ENCODE results near the gene NSMCE4A.

GRCh38 chr10:122021379-122021778 is 46.4 kb upstream of the NSMCE4A start:
- TF ChIP-seq EZH2 (IDR thresholded peaks at IDR 0.05; ENCODE audit: low read depth, low read length, severe bottlenecking): no peak
- TF ChIP-seq ATF2 (IDR thresholded peaks at IDR 0.05; ENCODE audit: low read length): no peak
- no peak for TF ChIP-seq POLR2A (IDR thresholded peaks at IDR 0.05; ENCODE audit: control extremely low read depth in 1 of 2, low read depth in 2 of 2, low read length in 2 of 2)
- TF ChIP-seq SAP30 (IDR thresholded peaks at IDR 0.05; ENCODE audit: insufficient read depth, insufficient replicate concordance, low read length): no peak
- no peak for TF ChIP-seq CTCF (IDR thresholded peaks at IDR 0.05; ENCODE audit: control extremely low read depth in 1 of 3, insufficient read depth in 1 of 3, low read depth in 1 of 3, low read length in 3 of 3)
- no peak for TF ChIP-seq CEBPB (IDR thresholded peaks at IDR 0.05; ENCODE audit: low read depth, low read length)
- TF ChIP-seq HDAC2 (IDR thresholded peaks at IDR 0.05; ENCODE audit: borderline replicate concordance in 1 of 2, low read depth in 2 of 2, low read length in 2 of 2): no peak
- no peak for TF ChIP-seq CBX8 (IDR thresholded peaks at IDR 0.05; ENCODE audit: borderline replicate concordance, low read depth, low read length)
- TF ChIP-seq TAF1 (IDR thresholded peaks at IDR 0.05; ENCODE audit: low read depth, low read length): no peak
- TF ChIP-seq GTF2F1 (IDR thresholded peaks at IDR 0.05; ENCODE audit: borderline replicate concordance, low read depth, low read length): no peak
- TF ChIP-seq EP300 (IDR thresholded peaks at IDR 0.05; ENCODE audit: borderline replicate concordance in 1 of 2, low read depth in 2 of 2, low read length in 2 of 2): no peak
- TF ChIP-seq, protein P1, sequence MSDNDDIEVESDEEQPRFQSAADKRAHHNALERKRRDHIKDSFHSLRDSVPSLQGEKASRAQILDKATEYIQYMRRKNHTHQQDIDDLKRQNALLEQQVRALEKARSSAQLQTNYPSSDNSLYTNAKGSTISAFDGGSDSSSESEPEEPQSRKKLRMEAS (IDR thresholded peaks at IDR 0.05): no peak

Measured in H1 (cell line).